Panc1 (cell line): ENCODE data around the gene ADSL. TPM values are rescaled to one million over a fixed set of nuclear protein-coding genes. Genes with fewer than 3 reads are reported as not detected.

Experiments used
- ATAC-seq: fragments of 200-7000 bp; cut with Tn5 transposase; 2 replicates; pipeline ENCODE4 v1.9.1; 2020; ENCODE audit warnings: mild to moderate bottlenecking, moderate library complexity
- BruUV-seq: library from RNA; stranded (reverse); fragments of 400-500 nt; replicated peaks from 2 replicates; lab custom pipeline; 2021; lab: Mats Ljungman, UMichigan
- CTCF ChIA-PET: fragments of 300-600 bp; sonication (Branson Sonifier 250); formaldehyde crosslinking; loops from one replicate; lab custom pipeline; 2022; ENCODE audit warnings: antibody characterized with exemption; lab: Charles Lee
- POLR2A ChIA-PET: fragments of 300-600 bp; sonication (Branson Sonifier 250); formaldehyde crosslinking; loops from one replicate; lab custom pipeline; 2022; ENCODE audit warnings: antibody characterized with exemption; lab: Charles Lee
- DNase-seq: peaks from one replicate; pipeline ENCODE4 v3.0.0-alpha.2; 2010; ENCODE audit warnings: low read depth, low spot score
- H3K27ac ChIP-seq: 2 replicates; pipeline ENCODE4 v1.5.1; 2011; ENCODE audit warnings: mild to moderate bottlenecking, low read length, inconsistent platforms
- H3K27me3 ChIP-seq: fragments of 200-500 bp; sonication (Bioruptor generic); 2 replicates; pipeline ENCODE4 v1.6.0; 2014; ENCODE audit warnings: low read length, inconsistent platforms; ENCODE audit not compliant: control insufficient read depth, insufficient read depth
- H3K36me3 ChIP-seq: fragments of 200-500 bp; sonication (Bioruptor generic); 2 replicates; pipeline ENCODE4 v1.5.1; 2014; ENCODE audit warnings: inconsistent platforms, mild to moderate bottlenecking, low read length, moderate library complexity; ENCODE audit not compliant: control insufficient read depth, insufficient read depth
- H3K4me1 ChIP-seq: 2 replicates; pipeline ENCODE4 v1.5.1; 2011; ENCODE audit warnings: inconsistent platforms, mild to moderate bottlenecking, low read length, moderate library complexity; ENCODE audit not compliant: control insufficient read depth, insufficient read depth
- H3K4me3 ChIP-seq, 2 experiments: 2 replicates each; pipeline ENCODE4 v1.5.1; 2011 to 2012; ENCODE audit warnings: low read depth in 2 of 2, low read length in 2 of 2, mild to moderate bottlenecking in 2 of 2, inconsistent platforms in 1 of 2, moderate library complexity in 1 of 2
- H3K9me3 ChIP-seq: fragments of 200-500 bp; sonication (Bioruptor generic); 2 replicates; pipeline ENCODE4 v1.5.1; 2014; ENCODE audit warnings: low read depth, mild to moderate bottlenecking, inconsistent platforms, low read length, moderate library complexity; ENCODE audit not compliant: control insufficient read depth, insufficient read depth
- CTCF ChIP-seq: fragments of 450-650 bp; IDR thresholded peaks from 2 replicates; pipeline ENCODE4 v1.5.1; 2017; ENCODE audit warnings: mild to moderate bottlenecking
- POLR2AphosphoS5 ChIP-seq: IDR thresholded peaks from 2 replicates; pipeline ENCODE4 v1.6.1; 2012; ENCODE audit warnings: mild to moderate bottlenecking, low read depth, low read length, moderate library complexity
- SIN3A ChIP-seq: IDR thresholded peaks from 2 replicates; pipeline ENCODE4 v1.6.1; 2012; ENCODE audit warnings: low read depth, mild to moderate bottlenecking, low read length, moderate library complexity, borderline replicate concordance; ENCODE audit not compliant: insufficient read depth
- TCF7L2 ChIP-seq: IDR thresholded peaks from 2 replicates; pipeline ENCODE4 v1.6.1; 2011; ENCODE audit warnings: mild to moderate bottlenecking, low read depth, low read length, inconsistent platforms
- in situ Hi-C: cut with HindIII; loops from 2 replicates; pipeline ENCODE4 v1.10.0; 2016; ENCODE audit warnings: low sequenced_read_pairs, low pct_unique_long_range_greater_than_20kb
- intact Hi-C: fragments of 100-400 bp; cut with micrococcal nuclease; formaldehyde crosslinking; loops from one replicate; pipeline ENCODE4 v1.10.0; 2022; ENCODE audit not compliant: unreplicated experiment
- total RNA-seq: library from RNA; stranded (reverse); gene quantifications from one replicate; pipeline ENCODE4 v1.2.1, GENCODE V29; 2021; ENCODE audit not compliant: unreplicated experiment
- TF ChIP-seq, protein P1 (sequence below), 2 experiments: IDR thresholded peaks; 2 replicates each; pipeline ENCODE4 v1.6.1; 2011 to 2012; ENCODE audit warnings: low read depth in 2 of 2, control low read depth in 1 of 2, low read length in 1 of 2, mild to moderate bottlenecking in 1 of 2, moderate library complexity in 1 of 2; ENCODE audit not compliant: insufficient read depth in 1 of 2

ADSL gene
- total RNA-seq, 1 experiment from 2014 or later: 107 TPM

DNA sequence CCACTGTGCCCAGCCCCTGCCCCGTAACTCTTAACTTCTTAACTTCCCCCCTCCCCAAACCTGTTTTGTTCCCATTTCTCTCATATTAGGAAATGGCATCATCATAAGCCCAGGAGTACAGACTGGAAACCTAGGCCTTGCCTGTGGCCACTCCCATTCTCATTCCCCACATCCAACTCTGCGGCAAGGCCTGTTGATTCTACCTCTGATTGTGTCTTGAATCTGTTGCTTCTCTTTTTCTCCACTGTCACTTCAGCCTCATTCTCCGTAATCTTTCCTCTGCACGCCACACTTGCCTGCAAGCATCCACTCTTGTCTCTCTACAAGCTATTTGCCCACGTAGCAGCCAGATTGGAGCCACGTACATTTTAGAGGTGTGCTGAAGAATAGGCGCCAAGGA lies 49.3 kb downstream of the ADSL start:
- Histone ChIP-seq H3K27me3 (no peaks in the 10 kb centered on the region), H3K9me3 (no peaks in the 10 kb centered on the region), H3K27ac (no peak overlapping the region), H3K36me3 (no peaks in the 10 kb centered on the region), H3K4me1 (no peaks in the 10 kb centered on the region), H3K4me3 (no peak overlapping the region)
- CTCF ChIA-PET: no interaction called here
- DNase-seq (no peak), ATAC-seq (no peak)
- BruUV-seq: no TSS peak
- TF ChIP-seq SIN3A: no peak
- no peak for TF ChIP-seq POLR2AphosphoS5
- TF ChIP-seq TCF7L2: no peak
- TF ChIP-seq CTCF: no peak
- TF ChIP-seq, protein P1, sequence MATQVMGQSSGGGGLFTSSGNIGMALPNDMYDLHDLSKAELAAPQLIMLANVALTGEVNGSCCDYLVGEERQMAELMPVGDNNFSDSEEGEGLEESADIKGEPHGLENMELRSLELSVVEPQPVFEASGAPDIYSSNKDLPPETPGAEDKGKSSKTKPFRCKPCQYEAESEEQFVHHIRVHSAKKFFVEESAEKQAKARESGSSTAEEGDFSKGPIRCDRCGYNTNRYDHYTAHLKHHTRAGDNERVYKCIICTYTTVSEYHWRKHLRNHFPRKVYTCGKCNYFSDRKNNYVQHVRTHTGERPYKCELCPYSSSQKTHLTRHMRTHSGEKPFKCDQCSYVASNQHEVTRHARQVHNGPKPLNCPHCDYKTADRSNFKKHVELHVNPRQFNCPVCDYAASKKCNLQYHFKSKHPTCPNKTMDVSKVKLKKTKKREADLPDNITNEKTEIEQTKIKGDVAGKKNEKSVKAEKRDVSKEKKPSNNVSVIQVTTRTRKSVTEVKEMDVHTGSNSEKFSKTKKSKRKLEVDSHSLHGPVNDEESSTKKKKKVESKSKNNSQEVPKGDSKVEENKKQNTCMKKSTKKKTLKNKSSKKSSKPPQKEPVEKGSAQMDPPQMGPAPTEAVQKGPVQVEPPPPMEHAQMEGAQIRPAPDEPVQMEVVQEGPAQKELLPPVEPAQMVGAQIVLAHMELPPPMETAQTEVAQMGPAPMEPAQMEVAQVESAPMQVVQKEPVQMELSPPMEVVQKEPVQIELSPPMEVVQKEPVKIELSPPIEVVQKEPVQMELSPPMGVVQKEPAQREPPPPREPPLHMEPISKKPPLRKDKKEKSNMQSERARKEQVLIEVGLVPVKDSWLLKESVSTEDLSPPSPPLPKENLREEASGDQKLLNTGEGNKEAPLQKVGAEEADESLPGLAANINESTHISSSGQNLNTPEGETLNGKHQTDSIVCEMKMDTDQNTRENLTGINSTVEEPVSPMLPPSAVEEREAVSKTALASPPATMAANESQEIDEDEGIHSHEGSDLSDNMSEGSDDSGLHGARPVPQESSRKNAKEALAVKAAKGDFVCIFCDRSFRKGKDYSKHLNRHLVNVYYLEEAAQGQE (IDR thresholded peaks at IDR 0.05; ENCODE audit: insufficient read depth in 1 of 2, low read depth in 2 of 2, low read length in 1 of 2): no peak
- POLR2A ChIA-PET: interaction anchor here (0.6 kb wide), 1 partner anchor 234 kb away, joined by 6 read pairs; no protein-coding TSS in a partner anchor
- intact Hi-C loops (no loop called here), in situ Hi-C loops (no loop called here)

GRCh38 chr22:40396882-40397281 lies 50.6 kb downstream of the ADSL start:
- H3K9me3 ChIP-seq: no peaks in the 10 kb centered on the region
- H3K27ac ChIP-seq: no peak overlapping the region
- TF ChIP-seq POLR2AphosphoS5: no peak
- no peak for TF ChIP-seq TCF7L2
- TF ChIP-seq SIN3A: no peak
- TF ChIP-seq, protein P1 (IDR thresholded peaks at IDR 0.05; ENCODE audit: insufficient read depth in 1 of 2, low read depth in 2 of 2, low read length in 1 of 2): no peak
- no peak for TF ChIP-seq CTCF
- ChIA-PET CTCF (no interaction called here), POLR2A (interaction anchor here (0.6 to 0.7 kb wide), 2 partner anchors 47 to 81 kb away, joined by 3 to 5 read pairs; no protein-coding TSS in a partner anchor)
- 0 out of 2 replicates have a peak, but pooled peaks cover 2% of the 10 kb centered on the region for H3K36me3 ChIP-seq
- no TSS peak for BruUV-seq
- in situ Hi-C loops: no loop called here
- no peak for ATAC-seq
- H3K27me3 ChIP-seq: no peaks in the 10 kb centered on the region
- no peak for DNase-seq
- H3K4me3 ChIP-seq: no peak overlapping the region
- intact Hi-C loops: no loop called here
- no peaks in the 10 kb centered on the region for H3K4me1 ChIP-seq
